IMR-90 (cell line): ENCODE results near the gene IQGAP2.
"Not testable (repeated sequence)": the region's sequence is repeated elsewhere in the genome, so short reads cannot be mapped to it uniquely, and the experiment has no call there.

Experiments used
- CTCF ChIP-seq: conservative IDR thresholded peaks from 2 replicates; pipeline ENCODE4 v1.5.1; 2012; ENCODE audit warnings: mild to moderate bottlenecking, low read depth, low read length, improper control_type of control experiment
- FOS ChIP-seq: fragments of 150-350 bp; IDR thresholded peaks from 2 replicates; pipeline ENCODE4 v1.6.1; 2016; ENCODE audit warnings: low read depth, low read length
- MAFK ChIP-seq: IDR thresholded peaks from 2 replicates; pipeline ENCODE4 v1.6.1; 2012; ENCODE audit warnings: low read depth, low read length, improper control_type of control experiment
- MXI1 ChIP-seq: IDR thresholded peaks from 2 replicates; pipeline ENCODE4 v1.6.1; 2012; ENCODE audit warnings: low read depth, mild to moderate bottlenecking, low read length, moderate library complexity, borderline replicate concordance
- POLR2A ChIP-seq: IDR thresholded peaks from 2 replicates; pipeline ENCODE4 v1.6.1; 2012; ENCODE audit warnings: mild to moderate bottlenecking, low read depth, low read length
- RCOR1 ChIP-seq: IDR thresholded peaks from 2 replicates; pipeline ENCODE4 v1.6.1; 2012; ENCODE audit warnings: mild to moderate bottlenecking, low read length, improper control_type of control experiment; ENCODE audit not compliant: insufficient replicate concordance
- RFX5 ChIP-seq: IDR thresholded peaks from 2 replicates; pipeline ENCODE4 v1.8.0; 2012; ENCODE audit warnings: low read depth, mild to moderate bottlenecking, low read length, moderate library complexity
- SMC3 ChIP-seq: fragments of 150-350 bp; IDR thresholded peaks from 2 replicates; pipeline ENCODE4 v1.6.1; 2016; ENCODE audit warnings: low read depth, mild to moderate bottlenecking, antibody characterized with exemption, low read length, moderate library complexity
- TF ChIP-seq, protein P1 (sequence below): fragments of 150-350 bp; IDR thresholded peaks from 2 replicates; pipeline ENCODE4 v1.6.1; 2017; ENCODE audit warnings: mild to moderate bottlenecking, antibody characterized with exemption, low read length, low read depth
- TF ChIP-seq, protein P2 (sequence below): fragments of 150-350 bp; IDR thresholded peaks from 2 replicates; pipeline ENCODE4 v1.6.1; 2016; ENCODE audit warnings: low read depth, mild to moderate bottlenecking, low read length, moderate library complexity, borderline replicate concordance

- not testable (repeated sequence) for TF ChIP-seq CTCF, SMC3, RFX5, RCOR1, POLR2A, MXI1, MAFK, FOS
- TF ChIP-seq, protein P1, sequence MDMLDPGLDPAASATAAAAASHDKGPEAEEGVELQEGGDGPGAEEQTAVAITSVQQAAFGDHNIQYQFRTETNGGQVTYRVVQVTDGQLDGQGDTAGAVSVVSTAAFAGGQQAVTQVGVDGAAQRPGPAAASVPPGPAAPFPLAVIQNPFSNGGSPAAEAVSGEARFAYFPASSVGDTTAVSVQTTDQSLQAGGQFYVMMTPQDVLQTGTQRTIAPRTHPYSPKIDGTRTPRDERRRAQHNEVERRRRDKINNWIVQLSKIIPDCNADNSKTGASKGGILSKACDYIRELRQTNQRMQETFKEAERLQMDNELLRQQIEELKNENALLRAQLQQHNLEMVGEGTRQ: not testable (repeated sequence)
- TF ChIP-seq, protein P2, sequence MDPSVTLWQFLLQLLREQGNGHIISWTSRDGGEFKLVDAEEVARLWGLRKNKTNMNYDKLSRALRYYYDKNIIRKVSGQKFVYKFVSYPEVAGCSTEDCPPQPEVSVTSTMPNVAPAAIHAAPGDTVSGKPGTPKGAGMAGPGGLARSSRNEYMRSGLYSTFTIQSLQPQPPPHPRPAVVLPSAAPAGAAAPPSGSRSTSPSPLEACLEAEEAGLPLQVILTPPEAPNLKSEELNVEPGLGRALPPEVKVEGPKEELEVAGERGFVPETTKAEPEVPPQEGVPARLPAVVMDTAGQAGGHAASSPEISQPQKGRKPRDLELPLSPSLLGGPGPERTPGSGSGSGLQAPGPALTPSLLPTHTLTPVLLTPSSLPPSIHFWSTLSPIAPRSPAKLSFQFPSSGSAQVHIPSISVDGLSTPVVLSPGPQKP: not testable (repeated sequence)
Observed at GRCh38 chr5:76369668-76370067, 33.4 kb upstream of the IQGAP2 start.
